IMR-90 (cell line): ENCODE data around the gene EIF4ENIF1. TPM values are rescaled to one million over a fixed set of nuclear protein-coding genes. Genes with fewer than 3 reads are reported as not detected.

Source experiments
- ATAC-seq: fragments of 200-7000 bp; cut with Tn5 transposase; 2 replicates; pipeline ENCODE4 v1.9.1; 2020; ENCODE audit warnings: low read depth, mild to moderate bottlenecking, moderate library complexity
- BruUV-seq: library from RNA; stranded (reverse); fragments of 400-500 nt; replicated peaks from 2 replicates; lab custom pipeline; 2021; lab: Mats Ljungman, UMichigan
- CTCF ChIA-PET: fragments of 300-600 bp; formaldehyde crosslinking; extraction: SDS; loops from one replicate; lab custom pipeline; 2021; ENCODE audit warnings: antibody characterized with exemption; lab: Yijun Ruan, JAX
- POLR2A ChIA-PET: fragments of 300-600 bp; sonication (Branson Sonifier 250); formaldehyde crosslinking; loops from one replicate; lab custom pipeline; 2022; ENCODE audit warnings: antibody characterized with exemption; ENCODE audit not compliant: unreplicated experiment; lab: Charles Lee
- DNase-seq: peaks from one replicate; pipeline ENCODE4 v3.0.0; 2013
- H2AFZ ChIP-seq: replicated peaks from 2 replicates; pipeline ENCODE3; 2013; ENCODE audit warnings: low read length, mild to moderate bottlenecking; ENCODE audit not compliant: poor library complexity
- H2AK5ac ChIP-seq: 2 replicates; pipeline ENCODE4 v1.6.1; 2013; ENCODE audit warnings: low read depth, low read length, inconsistent platforms
- H2AK9ac ChIP-seq: replicated peaks from 2 replicates; pipeline ENCODE3; 2013; ENCODE audit warnings: mild to moderate bottlenecking, low read depth, low read length, moderate library complexity; ENCODE audit not compliant: poor library complexity
- H2BK120ac ChIP-seq: 2 replicates; pipeline ENCODE4 v1.6.1; 2013; ENCODE audit warnings: low read depth, low read length, inconsistent platforms
- H2BK15ac ChIP-seq: 3 replicates; pipeline ENCODE4 v1.6.1; 2013; ENCODE audit warnings: low read depth, low read length, inconsistent platforms
- H2BK20ac ChIP-seq: 2 replicates; pipeline ENCODE4 v1.6.1; 2013; ENCODE audit warnings: low read depth, mild to moderate bottlenecking, inconsistent platforms, low read length, moderate library complexity
- H2BK5ac ChIP-seq: 2 replicates; pipeline ENCODE4 v1.6.1; 2013; ENCODE audit warnings: mild to moderate bottlenecking, low read depth, low read length, inconsistent platforms; ENCODE audit not compliant: poor library complexity, severe bottlenecking
- H3K14ac ChIP-seq: replicated peaks from 2 replicates; pipeline ENCODE4 v1.6.1; 2013; ENCODE audit warnings: low read depth, low read length, inconsistent platforms
- H3K18ac ChIP-seq: 2 replicates; pipeline ENCODE4 v1.6.1; 2013; ENCODE audit warnings: low read depth, low read length, control low read depth
- H3K23ac ChIP-seq: 2 replicates; pipeline ENCODE4 v1.6.1; 2013; ENCODE audit warnings: low read depth, low read length, inconsistent platforms
- H3K27ac ChIP-seq: 2 replicates; pipeline ENCODE4 v1.5.1; 2013; ENCODE audit warnings: mild to moderate bottlenecking, control low read depth, low read length; ENCODE audit not compliant: insufficient read depth
- H3K27me3 ChIP-seq: 2 replicates; pipeline ENCODE4 v1.6.1; 2013; ENCODE audit warnings: low read length; ENCODE audit not compliant: control insufficient read depth, insufficient read depth
- H3K36me3 ChIP-seq: 2 replicates; pipeline ENCODE4 v1.6.1; 2013; ENCODE audit warnings: low read length, mixed read lengths; ENCODE audit not compliant: control insufficient read depth, insufficient read depth
- H3K4ac ChIP-seq: 2 replicates; pipeline ENCODE4 v1.6.1; 2013; ENCODE audit warnings: low read depth, low read length, inconsistent platforms
- H3K4me1 ChIP-seq: 2 replicates; pipeline ENCODE4 v1.6.1; 2013; ENCODE audit warnings: low read length, mixed read lengths; ENCODE audit not compliant: control insufficient read depth, insufficient read depth
- H3K4me2 ChIP-seq: 2 replicates; pipeline ENCODE4 v1.6.1; 2013; ENCODE audit warnings: low read depth, mild to moderate bottlenecking, control low read depth, low read length, moderate library complexity
- H3K4me3 ChIP-seq: 2 replicates; pipeline ENCODE4 v1.5.1; 2013; ENCODE audit warnings: low read depth, mild to moderate bottlenecking, control low read depth, low read length, moderate library complexity; ENCODE audit not compliant: insufficient read depth
- H3K56ac ChIP-seq: 2 replicates; pipeline ENCODE4 v1.6.1; 2013; ENCODE audit warnings: low read length, inconsistent platforms; ENCODE audit not compliant: insufficient read depth; ENCODE audit errors: extremely low read depth
- H3K79me1 ChIP-seq, 2 experiments: 2 replicates each; pipeline ENCODE4 v1.6.1; 2013; ENCODE audit warnings: low read length in 2 of 2, inconsistent platforms in 1 of 2, low read depth in 1 of 2
- H3K9ac ChIP-seq: 2 replicates; pipeline ENCODE4 v1.6.1; 2013; ENCODE audit warnings: low read depth, low read length, control low read depth
- H3K9me1 ChIP-seq: 2 replicates; pipeline ENCODE4 v1.6.1; 2013; ENCODE audit warnings: low read length, inconsistent platforms; ENCODE audit not compliant: insufficient read depth
- H3K9me3 ChIP-seq: 2 replicates; pipeline ENCODE4 v1.6.1; 2013; ENCODE audit warnings: low read length; ENCODE audit not compliant: control insufficient read depth, insufficient read depth
- H4K20me1 ChIP-seq: 2 replicates; pipeline ENCODE4 v1.6.1; 2013; ENCODE audit warnings: low read length, inconsistent platforms; ENCODE audit not compliant: insufficient read depth
- H4K5ac ChIP-seq: 2 replicates; pipeline ENCODE4 v1.6.1; 2013; ENCODE audit warnings: mild to moderate bottlenecking, low read depth, low read length, control low read depth
- H4K8ac ChIP-seq, 2 experiments: 2 replicates each; pipeline ENCODE4 v1.6.1; 2013; ENCODE audit warnings: low read depth in 2 of 2, low read length in 2 of 2, control low read depth in 1 of 2, inconsistent platforms in 1 of 2
- H4K91ac ChIP-seq: 2 replicates; pipeline ENCODE4 v1.6.1; 2013; ENCODE audit warnings: low read depth, low read length, inconsistent platforms; ENCODE audit not compliant: insufficient read depth
- CEBPB ChIP-seq: IDR thresholded peaks from 2 replicates; pipeline ENCODE4 v1.6.1; 2012; ENCODE audit warnings: low read depth, low read length, improper control_type of control experiment
- CHD1 ChIP-seq: IDR thresholded peaks from 2 replicates; pipeline ENCODE4 v1.6.1; 2012; ENCODE audit warnings: low read depth, low read length, improper control_type of control experiment
- FOS ChIP-seq: fragments of 150-350 bp; IDR thresholded peaks from 2 replicates; pipeline ENCODE4 v1.6.1; 2016; ENCODE audit warnings: low read depth, low read length
- RAD21 ChIP-seq: IDR thresholded peaks from 2 replicates; pipeline ENCODE4 v1.6.1; 2012; ENCODE audit warnings: low read length, improper control_type of control experiment
- RCOR1 ChIP-seq: IDR thresholded peaks from 2 replicates; pipeline ENCODE4 v1.6.1; 2012; ENCODE audit warnings: mild to moderate bottlenecking, low read length, improper control_type of control experiment; ENCODE audit not compliant: insufficient replicate concordance
- SMC3 ChIP-seq: fragments of 150-350 bp; IDR thresholded peaks from 2 replicates; pipeline ENCODE4 v1.6.1; 2016; ENCODE audit warnings: low read depth, mild to moderate bottlenecking, antibody characterized with exemption, low read length, moderate library complexity
- WGBS, 2 experiments: methylation state at CpG; one replicate each; pipeline versions ENCODE4 v1.1.5 to v1.1.7; 2013; ENCODE audit warnings: missing lambda C conversion rate in 2 of 2; ENCODE audit not compliant: insufficient read length in 1 of 2; ENCODE audit errors: extremely low coverage in 2 of 2; 5-methylcytosine and 5-hydroxymethylcytosine counted together
- dilution Hi-C: fragments of 300-500 bp; cut with HindIII; formaldehyde crosslinking; loops from one replicate; pipeline ENCODE4 v1.14.3; 2018; ENCODE audit warnings: low sequenced_read_pairs; ENCODE audit not compliant: unreplicated experiment
- in situ Hi-C: fragments of 300-500 bp; cut with MboI; formaldehyde crosslinking; loops from 3 replicates; pipeline ENCODE4 v1.14.3; 2019; ENCODE audit warnings: low sequenced_read_pairs, inconsistent platforms, mixed read lengths
- intact Hi-C: fragments of 100-400 bp; cut with micrococcal nuclease; formaldehyde crosslinking; loops from 2 replicates; pipeline ENCODE4 v1.10.0; 2022
- polyA plus RNA-seq, 3 experiments: library from polyadenylated mRNA; depleted of rRNA; stranded (reverse); fragments of >200 nt; gene quantifications; 2 replicates each; pipeline ENCODE4 v1.2.3, GENCODE V29; 2012; ENCODE audit warnings: low replicate concordance in 1 of 3
- total RNA-seq: library from RNA; depleted of rRNA; stranded (reverse); fragments of >200 nt; gene quantifications from 2 replicates; pipeline ENCODE4 v1.2.3, GENCODE V29; 2012
- TF ChIP-seq, protein P1 (sequence below): fragments of 150-350 bp; IDR thresholded peaks from 2 replicates; pipeline ENCODE4 v1.6.1; 2016; ENCODE audit warnings: low read depth, mild to moderate bottlenecking, low read length, moderate library complexity, borderline replicate concordance

EIF4ENIF1 gene
- total and polyA plus RNA-seq, 2 of the 4 experiments (the other 2 are of a cell fraction) = 14.7 to 16.0 TPM

DNA sequence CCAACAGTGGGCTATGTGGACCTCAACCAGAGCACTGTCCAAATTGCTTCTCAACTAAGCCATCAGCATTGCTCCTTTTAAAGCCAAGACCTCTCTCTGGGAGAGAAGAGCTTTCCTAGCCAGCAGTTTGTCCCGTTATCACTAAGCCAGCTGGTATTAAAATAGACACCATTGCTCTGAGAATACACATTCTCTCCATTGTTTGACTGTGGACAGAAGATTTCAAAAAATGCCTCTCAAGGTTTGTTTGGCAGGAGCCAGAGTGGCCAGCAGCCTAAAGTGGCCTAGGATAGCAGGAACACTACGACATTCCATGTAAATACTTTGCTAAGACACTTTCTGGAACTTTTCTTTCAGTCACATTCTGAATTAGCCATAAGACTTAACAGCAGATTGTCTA, 41.3 kb downstream of the EIF4ENIF1 start:
- Histone ChIP-seq H3K14ac (no peak overlapping the region), H3K23ac (no peak overlapping the region), H3K4me3 (no peak overlapping the region), H3K18ac (no peak overlapping the region), H3K79me1 (peaks cover 19 to 23% of the 10 kb centered on the region in 2 experiments), H2BK20ac (no peak overlapping the region), H4K91ac (no peak overlapping the region), H2BK15ac (no peak overlapping the region), H2AFZ (no peak overlapping the region), H4K5ac (no peak overlapping the region), H3K36me3 (peaks cover 29% of the 10 kb centered on the region), H3K9me3 (no peaks in the 10 kb centered on the region), H3K4me2 (no peak overlapping the region), H2AK5ac (no peak overlapping the region), H4K20me1 (peaks cover 9% of the 10 kb centered on the region; the same call in 1 of the 2 replicates), H4K8ac (no peak overlapping the region), H3K9me1 (no peaks in the 10 kb centered on the region), H2AK9ac (no peak overlapping the region), H2BK120ac (no peak overlapping the region), H3K27me3 (no peaks in the 10 kb centered on the region), H3K4ac (no peak overlapping the region), H3K4me1 (no peaks in the 10 kb centered on the region), H3K56ac (no peak overlapping the region), H3K27ac (no peak overlapping the region), H3K9ac (no peak overlapping the region), H2BK5ac (no peak overlapping the region)
- DNase-seq (no peak), ATAC-seq (no peak; the same call in 1 of the 2 replicates)
- BruUV-seq = no TSS peak
- WGBS, 2 experiments = no CpG with 5 or more reads among the region's 2 CpGs
- dilution Hi-C loops = no loop called here
- intact Hi-C loops = no loop called here
- POLR2A ChIA-PET = no interaction called here
- in situ Hi-C loops = no loop called here
- TF ChIP-seq RCOR1 (no peak), SMC3 (no peak), RAD21 (no peak), CEBPB (no peak), FOS (no peak), CHD1 (no peak)
- TF ChIP-seq, protein P1, sequence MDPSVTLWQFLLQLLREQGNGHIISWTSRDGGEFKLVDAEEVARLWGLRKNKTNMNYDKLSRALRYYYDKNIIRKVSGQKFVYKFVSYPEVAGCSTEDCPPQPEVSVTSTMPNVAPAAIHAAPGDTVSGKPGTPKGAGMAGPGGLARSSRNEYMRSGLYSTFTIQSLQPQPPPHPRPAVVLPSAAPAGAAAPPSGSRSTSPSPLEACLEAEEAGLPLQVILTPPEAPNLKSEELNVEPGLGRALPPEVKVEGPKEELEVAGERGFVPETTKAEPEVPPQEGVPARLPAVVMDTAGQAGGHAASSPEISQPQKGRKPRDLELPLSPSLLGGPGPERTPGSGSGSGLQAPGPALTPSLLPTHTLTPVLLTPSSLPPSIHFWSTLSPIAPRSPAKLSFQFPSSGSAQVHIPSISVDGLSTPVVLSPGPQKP = no peak
- CTCF ChIA-PET = no interaction called here
